Bronchial epithelial cell (primary cell): Measurements from ENCODE around the gene ZNF770. TPM values are rescaled to one million over a fixed set of nuclear protein-coding genes. Genes with fewer than 3 reads are reported as not detected.
A peak's percentile ranks its signal among the peaks of the same experiment; 100 is the strongest.
"Not testable (repeated sequence)": the region's sequence is repeated elsewhere in the genome, so short reads cannot be mapped to it uniquely, and the experiment has no call there.

ENCODE experiments used
- DNase-seq: peaks from one replicate; pipeline ENCODE4 v3.0.0-alpha.2; 2010; ENCODE audit warnings: low read depth
- FAIRE-seq: peaks from 2 replicates; lab custom pipeline; 2011; peaks lifted over from hg19 to GRCh38; lab: Jason Lieb, UNC
- H3K27me3 ChIP-seq: 2 replicates; pipeline ENCODE4 v1.5.1; 2011; ENCODE audit warnings: low read length; ENCODE audit not compliant: control insufficient read depth, insufficient read depth
- H3K36me3 ChIP-seq: 2 replicates; pipeline ENCODE4 v1.5.1; 2011; ENCODE audit warnings: low read length; ENCODE audit not compliant: control insufficient read depth, insufficient read depth
- H3K4me3 ChIP-seq: 2 replicates; pipeline ENCODE4 v1.5.1; 2011; ENCODE audit warnings: mild to moderate bottlenecking, low read depth, low read length, control low read depth
- CTCF ChIP-seq: IDR thresholded peaks from 2 replicates; pipeline ENCODE4 v1.5.1; 2011; ENCODE audit warnings: mild to moderate bottlenecking, moderate library complexity, low read length, control low read depth, inconsistent platforms; ENCODE audit not compliant: insufficient read depth, severe bottlenecking
- total RNA-seq: library from RNA; depleted of rRNA; stranded (reverse); fragments of >200 nt; gene quantifications from 2 replicates; pipeline ENCODE4 v1.2.1, GENCODE V29; 2014

Gene ZNF770
- total RNA-seq, 1 donor from 2014 or later = 59.0 TPM

GRCh38 chr15:34933432-34933975 is 54.6 kb downstream of the ZNF770 start:
- Histone ChIP-seq H3K36me3 (peaks cover 1% of the 10 kb centered on the region), H3K27me3 (no peaks in the 10 kb centered on the region), H3K4me3 (no peak overlapping the region)
- DNase-seq (peak; percentile 28), FAIRE-seq (no peak)
- TF ChIP-seq CTCF = no peak

- H3K36me3 ChIP-seq, FAIRE-seq, DNase-seq, H3K4me3 ChIP-seq, H3K27me3 ChIP-seq: not testable (repeated sequence)
These were observed 59.7 kb downstream of the ZNF770 start for GRCh38 chr15:34928349-34928748.

Other genes starting within 250 kb of the ZNF770 start
- gene GJD2, start 233.3 kb downstream of the ZNF770 start, total RNA-seq = not detected in 2 replicates
- not detected in 2 replicates for gene ACTC1, start 192.7 kb downstream of the ZNF770 start, total RNA-seq
- 14.6 and 14.7 TPM in 2 replicates for gene AQR, start 18.5 kb downstream of the ZNF770 start, total RNA-seq
- not detected in 2 replicates for gene NANOGP8, start 97.0 kb upstream of the ZNF770 start, total RNA-seq